ENCODE data around the gene ZC2HC1B.

DNA sequence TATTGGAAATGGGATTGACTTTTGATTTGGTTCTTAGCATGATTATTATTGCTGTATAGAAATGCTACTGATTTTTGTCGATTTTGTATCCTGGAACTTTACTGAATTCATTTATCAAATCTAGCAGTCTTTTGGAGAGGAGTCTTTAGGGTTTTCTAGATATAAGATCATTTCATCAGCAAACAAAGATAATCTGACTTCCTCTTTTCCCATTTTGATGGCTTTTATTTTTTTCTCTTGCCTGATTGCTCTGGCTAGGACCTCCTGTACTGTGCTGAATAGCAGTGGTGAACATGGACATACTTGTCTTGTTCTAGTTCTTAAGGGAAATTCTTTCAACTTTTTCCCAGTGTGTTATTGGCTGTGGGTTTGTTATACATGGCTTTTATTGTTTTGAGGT is 64.6 kb downstream of the ZC2HC1B start:
- TF ChIP-seq CTCF (conservative IDR thresholded peaks at IDR 0.05 in 1 of 2, IDR thresholded peaks at IDR 0.05 in 1 of 2; ENCODE audit: extremely low read depth in 1 of 2, insufficient read depth in 1 of 2, low read depth in 1 of 2, low read length in 2 of 2) (no peak), EZH2 (IDR thresholded peaks at IDR 0.05; ENCODE audit: borderline replicate concordance, low read length) (no peak)
